HEK293 (cell line): Measurements from ENCODE around the gene TTC9.
A peak's percentile ranks its signal among the peaks of the same experiment; 100 is the strongest.

Source experiments
- HOXC10 ChIP-seq: sonication (generic); formaldehyde crosslinking; IDR thresholded peaks from 2 replicates; pipeline ENCODE4 v1.8.1; 2023; ENCODE audit warnings: mild to moderate bottlenecking, missing genetic modification reagents
- KLF1 ChIP-seq: fragments of 450-650 bp; formaldehyde crosslinking; IDR thresholded peaks from 2 replicates; pipeline ENCODE4 v1.5.1; 2016; ENCODE audit warnings: missing biosample characterization, missing genetic modification characterization
- KLF9 ChIP-seq: fragments of 450-650 bp; formaldehyde crosslinking; IDR thresholded peaks from 2 replicates; pipeline ENCODE4 v1.5.1; 2016; ENCODE audit warnings: missing biosample characterization, missing genetic modification characterization, low read depth
- MYNN ChIP-seq: fragments of 450-650 bp; formaldehyde crosslinking; IDR thresholded peaks from 2 replicates; pipeline ENCODE4 v1.5.1; 2016; ENCODE audit warnings: missing biosample characterization, missing genetic modification characterization, borderline replicate concordance
- OVOL3 ChIP-seq: fragments of 450-650 bp; formaldehyde crosslinking; IDR thresholded peaks from 2 replicates; pipeline ENCODE4 v1.5.1; 2016; ENCODE audit warnings: missing biosample characterization, missing genetic modification characterization
- RBAK ChIP-seq: fragments of 450-650 bp; formaldehyde crosslinking; IDR thresholded peaks from 2 replicates; pipeline ENCODE4 v1.5.1; 2016; ENCODE audit warnings: missing biosample characterization, missing genetic modification characterization
- SCRT2 ChIP-seq: fragments of 450-650 bp; formaldehyde crosslinking; IDR thresholded peaks from 2 replicates; pipeline ENCODE4 v1.5.1; 2016; ENCODE audit warnings: missing biosample characterization, missing genetic modification characterization
- SP2 ChIP-seq: fragments of 450-650 bp; formaldehyde crosslinking; IDR thresholded peaks from 2 replicates; pipeline ENCODE4 v1.5.1; 2016; ENCODE audit warnings: missing biosample characterization, missing genetic modification characterization
- SP7 ChIP-seq: fragments of 450-650 bp; formaldehyde crosslinking; IDR thresholded peaks from 2 replicates; pipeline ENCODE4 v1.5.1; 2016; ENCODE audit warnings: missing biosample characterization, missing genetic modification characterization
- YY1 ChIP-seq: fragments of 450-650 bp; formaldehyde crosslinking; IDR thresholded peaks from 2 replicates; pipeline ENCODE4 v1.5.1; 2018; ENCODE audit warnings: missing biosample characterization, missing genetic modification characterization
- YY2 ChIP-seq: fragments of 450-650 bp; formaldehyde crosslinking; IDR thresholded peaks from 2 replicates; pipeline ENCODE4 v1.5.1; 2016; ENCODE audit warnings: missing biosample characterization, missing genetic modification characterization
- ZBTB11 ChIP-seq: fragments of 450-650 bp; formaldehyde crosslinking; conservative IDR thresholded peaks from 2 replicates; pipeline ENCODE4 v1.5.1; 2016; ENCODE audit warnings: low read depth, missing biosample characterization, missing genetic modification characterization
- ZBTB26 ChIP-seq: fragments of 450-650 bp; formaldehyde crosslinking; optimal IDR thresholded peaks from 2 replicates; pipeline ENCODE3; 2016; ENCODE audit warnings: missing biosample characterization, mild to moderate bottlenecking, missing genetic modification characterization
- ZNF10 ChIP-seq: fragments of 450-650 bp; formaldehyde crosslinking; IDR thresholded peaks from 2 replicates; pipeline ENCODE4 v1.5.1; 2017; ENCODE audit warnings: missing biosample characterization, missing genetic modification characterization
- ZNF121 ChIP-seq: fragments of 450-650 bp; formaldehyde crosslinking; IDR thresholded peaks from 2 replicates; pipeline ENCODE4 v1.5.1; 2016; ENCODE audit warnings: missing biosample characterization, missing genetic modification characterization
- ZNF140 ChIP-seq: fragments of 450-650 bp; formaldehyde crosslinking; IDR thresholded peaks from 2 replicates; pipeline ENCODE4 v1.5.1; 2016; ENCODE audit warnings: missing biosample characterization, missing genetic modification characterization
- ZNF157 ChIP-seq: fragments of 450-650 bp; formaldehyde crosslinking; IDR thresholded peaks from 2 replicates; pipeline ENCODE4 v1.5.1; 2016; ENCODE audit warnings: missing biosample characterization, missing genetic modification characterization
- ZNF175 ChIP-seq: fragments of 450-650 bp; formaldehyde crosslinking; IDR thresholded peaks from 2 replicates; pipeline ENCODE4 v1.5.1; 2016; ENCODE audit warnings: missing biosample characterization, missing genetic modification characterization
- ZNF2 ChIP-seq: fragments of 450-650 bp; formaldehyde crosslinking; IDR thresholded peaks from 2 replicates; pipeline ENCODE4 v1.5.1; 2016; ENCODE audit warnings: missing biosample characterization, missing genetic modification characterization
- ZNF292 ChIP-seq: fragments of 450-650 bp; formaldehyde crosslinking; IDR thresholded peaks from 2 replicates; pipeline ENCODE4 v1.5.1; 2016; ENCODE audit warnings: low read depth, missing biosample characterization, missing genetic modification characterization, borderline replicate concordance
- ZNF324 ChIP-seq: fragments of 450-650 bp; formaldehyde crosslinking; IDR thresholded peaks from 2 replicates; pipeline ENCODE4 v1.5.1; 2016; ENCODE audit warnings: missing biosample characterization, missing genetic modification characterization
- ZNF501 ChIP-seq: fragments of 450-650 bp; formaldehyde crosslinking; IDR thresholded peaks from 2 replicates; pipeline ENCODE4 v1.5.1; 2016; ENCODE audit warnings: missing biosample characterization, missing genetic modification characterization
- ZNF514 ChIP-seq: fragments of 450-650 bp; formaldehyde crosslinking; IDR thresholded peaks from 2 replicates; pipeline ENCODE4 v1.5.1; 2016; ENCODE audit warnings: missing biosample characterization, missing genetic modification characterization
- ZNF549 ChIP-seq: fragments of 450-650 bp; IDR thresholded peaks from 2 replicates; pipeline ENCODE4 v1.5.1; 2018; ENCODE audit warnings: missing biosample characterization, missing genetic modification characterization, mild to moderate bottlenecking, inconsistent platforms, moderate library complexity
- ZNF561 ChIP-seq: fragments of 450-650 bp; IDR thresholded peaks from 2 replicates; pipeline ENCODE4 v1.5.1; 2018; ENCODE audit warnings: missing biosample characterization, missing genetic modification characterization, borderline replicate concordance
- ZNF626 ChIP-seq: fragments of 450-650 bp; sonication (Bioruptor Pico); formaldehyde crosslinking; IDR thresholded peaks from 2 replicates; pipeline ENCODE4 v1.5.1; 2018; ENCODE audit warnings: missing biosample characterization, missing genetic modification characterization, inconsistent platforms
- ZNF654 ChIP-seq: fragments of 450-650 bp; formaldehyde crosslinking; IDR thresholded peaks from 2 replicates; pipeline ENCODE4 v1.5.1; 2016; ENCODE audit warnings: low read depth, missing biosample characterization, missing genetic modification characterization
- ZNF670 ChIP-seq: fragments of 450-650 bp; formaldehyde crosslinking; IDR thresholded peaks from 2 replicates; pipeline ENCODE4 v1.5.1; 2016; ENCODE audit warnings: missing biosample characterization, missing genetic modification characterization, low read depth
- ZNF830 ChIP-seq: fragments of 450-650 bp; IDR thresholded peaks from 2 replicates; pipeline ENCODE4 v1.5.0; 2018; ENCODE audit warnings: missing biosample characterization, missing genetic modification characterization, low read depth, mild to moderate bottlenecking, moderate library complexity
- TF ChIP-seq, protein P1 (sequence below): fragments of 450-650 bp; formaldehyde crosslinking; IDR thresholded peaks from 2 replicates; pipeline ENCODE4 v1.5.1; 2016; ENCODE audit warnings: missing biosample characterization, missing genetic modification characterization
- TF ChIP-seq, protein P2 (sequence below): fragments of 450-650 bp; formaldehyde crosslinking; IDR thresholded peaks from 2 replicates; pipeline ENCODE4 v1.5.1; 2016; ENCODE audit warnings: missing biosample characterization, missing genetic modification characterization
- TF ChIP-seq, protein P3 (sequence below): fragments of 450-650 bp; formaldehyde crosslinking; IDR thresholded peaks from 2 replicates; pipeline ENCODE4 v1.5.1; 2016; ENCODE audit warnings: missing biosample characterization, missing genetic modification characterization

Gene TTC9

GRCh38 chr14:70600382-70601157 is 41.1 kb upstream of the TTC9 start, which contains the start of gene MED6 (continued):
- TF ChIP-seq SCRT2 (tag by site-specific recombination) = 0 out of 2 replicates have a peak, but pooled peaks have one; percentile 62
- TF ChIP-seq OVOL3 (tag by site-specific recombination) = no peak
- no peak for TF ChIP-seq ZNF140 (tag by site-specific recombination)
- no peak for TF ChIP-seq HOXC10
- TF ChIP-seq ZNF10 = no peak
- no peak for TF ChIP-seq ZNF157 (tag by site-specific recombination)
- no peak for TF ChIP-seq ZNF626
- TF ChIP-seq, protein P1, sequence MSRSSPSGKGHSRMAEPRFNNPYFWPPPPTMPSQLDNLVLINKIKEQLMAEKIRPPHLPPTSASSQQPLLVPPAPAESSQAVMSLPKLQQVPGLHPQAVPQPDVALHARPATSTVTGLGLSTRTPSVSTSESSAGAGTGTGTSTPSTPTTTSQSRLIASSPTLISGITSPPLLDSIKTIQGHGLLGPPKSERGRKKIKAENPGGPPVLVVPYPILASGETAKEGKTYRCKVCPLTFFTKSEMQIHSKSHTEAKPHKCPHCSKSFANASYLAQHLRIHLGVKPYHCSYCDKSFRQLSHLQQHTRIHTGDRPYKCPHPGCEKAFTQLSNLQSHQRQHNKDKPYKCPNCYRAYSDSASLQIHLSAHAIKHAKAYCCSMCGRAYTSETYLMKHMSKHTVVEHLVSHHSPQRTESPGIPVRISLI (tag by site-specific recombination) = peak; percentile 89
- TF ChIP-seq ZNF830 = no peak
- no peak for TF ChIP-seq ZNF292 (tag by site-specific recombination)
- TF ChIP-seq ZNF501 (tag by site-specific recombination) = no peak
- TF ChIP-seq ZNF670 (tag by site-specific recombination) = no peak
- no peak for TF ChIP-seq ZNF121 (tag by site-specific recombination)
- peak; percentile 70 for TF ChIP-seq ZBTB11 (tag by site-specific recombination)
- TF ChIP-seq ZNF175 = no peak
- peak; percentile 75; the same call in 1 of the 2 replicates for TF ChIP-seq YY1
- TF ChIP-seq KLF9 (tag by site-specific recombination) = 0 out of 2 replicates have a peak, but pooled peaks have one; percentile 33
- TF ChIP-seq SP2 (tag by site-specific recombination) = peak; percentile 53
- TF ChIP-seq MYNN (tag by site-specific recombination) = peak; percentile 53; the same call in 1 of the 2 replicates
- peak; percentile 31; the same call in 1 of the 2 replicates for TF ChIP-seq SP7
- no peak for TF ChIP-seq ZNF654 (tag by site-specific recombination)
- TF ChIP-seq ZNF2 (tag by site-specific recombination) = 0 out of 2 replicates have a peak, but pooled peaks have one; percentile 28
- TF ChIP-seq RBAK (tag by site-specific recombination) = no peak
- no peak for TF ChIP-seq ZNF561 (tag by site-specific recombination)
- TF ChIP-seq, protein P2, sequence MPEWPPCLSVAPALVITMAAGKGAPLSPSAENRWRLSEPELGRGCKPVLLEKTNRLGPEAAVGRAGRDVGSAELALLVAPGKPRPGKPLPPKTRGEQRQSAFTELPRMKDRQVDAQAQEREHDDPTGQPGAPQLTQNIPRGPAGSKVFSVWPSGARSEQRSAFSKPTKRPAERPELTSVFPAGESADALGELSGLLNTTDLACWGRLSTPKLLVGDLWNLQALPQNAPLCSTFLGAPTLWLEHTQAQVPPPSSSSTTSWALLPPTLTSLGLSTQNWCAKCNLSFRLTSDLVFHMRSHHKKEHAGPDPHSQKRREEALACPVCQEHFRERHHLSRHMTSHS (tag by site-specific recombination) = no peak
- TF ChIP-seq, protein P3, sequence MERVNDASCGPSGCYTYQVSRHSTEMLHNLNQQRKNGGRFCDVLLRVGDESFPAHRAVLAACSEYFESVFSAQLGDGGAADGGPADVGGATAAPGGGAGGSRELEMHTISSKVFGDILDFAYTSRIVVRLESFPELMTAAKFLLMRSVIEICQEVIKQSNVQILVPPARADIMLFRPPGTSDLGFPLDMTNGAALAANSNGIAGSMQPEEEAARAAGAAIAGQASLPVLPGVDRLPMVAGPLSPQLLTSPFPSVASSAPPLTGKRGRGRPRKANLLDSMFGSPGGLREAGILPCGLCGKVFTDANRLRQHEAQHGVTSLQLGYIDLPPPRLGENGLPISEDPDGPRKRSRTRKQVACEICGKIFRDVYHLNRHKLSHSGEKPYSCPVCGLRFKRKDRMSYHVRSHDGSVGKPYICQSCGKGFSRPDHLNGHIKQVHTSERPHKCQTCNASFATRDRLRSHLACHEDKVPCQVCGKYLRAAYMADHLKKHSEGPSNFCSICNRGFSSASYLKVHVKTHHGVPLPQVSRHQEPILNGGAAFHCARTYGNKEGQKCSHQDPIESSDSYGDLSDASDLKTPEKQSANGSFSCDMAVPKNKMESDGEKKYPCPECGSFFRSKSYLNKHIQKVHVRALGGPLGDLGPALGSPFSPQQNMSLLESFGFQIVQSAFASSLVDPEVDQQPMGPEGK (tag by site-specific recombination) = no peak
- TF ChIP-seq ZNF514 (tag by site-specific recombination) = no peak
- TF ChIP-seq KLF1 = peak; percentile 36; the same call in 1 of the 2 replicates
- TF ChIP-seq ZNF549 (tag by site-specific recombination) = no peak
- peak; percentile 79; the same call in 1 of the 2 replicates for TF ChIP-seq YY2 (tag by site-specific recombination)
- no peak for TF ChIP-seq ZBTB26 (tag by site-specific recombination)
- peak; percentile 42; the same call in 1 of the 2 replicates for TF ChIP-seq ZNF324 (tag by site-specific recombination)
